Tibial nerve (tissue), 4 donors: ENCODE results near the gene VIT. TPM values are rescaled to one million over a fixed set of nuclear protein-coding genes. Genes with fewer than 3 reads are reported as not detected.
"Not testable (repeated sequence)": the region's sequence is repeated elsewhere in the genome, so short reads cannot be mapped to it uniquely, and the experiment has no call there.

Source experiments
- DNase-seq, 2 donors: peaks; one replicate each; pipeline ENCODE4 v3.0.0-alpha.2; 2019; ENCODE audit warnings: low spot score in 2 of 2
- H3K27ac ChIP-seq, 4 donors: fragments of 200-600 bp; sonication (generic) in 3 of 4; one replicate each; pipeline ENCODE4 v1.5.1; 2017 to 2019; ENCODE audit warnings: mild to moderate bottlenecking in 1 of 4
- H3K27me3 ChIP-seq, 2 donors: fragments of 200-600 bp; sonication (generic) in 1 of 2; one replicate each; pipeline versions ENCODE4 v1.5.1 to v1.6.0; 2017 to 2019
- H3K36me3 ChIP-seq, 3 donors: fragments of 200-600 bp; sonication (generic); one replicate each; pipeline ENCODE4 v1.5.1; 2018 to 2019
- H3K4me1 ChIP-seq, 4 donors: fragments of 200-600 bp; sonication (generic) in 3 of 4; one replicate each; pipeline ENCODE4 v1.5.1; 2017 to 2019
- H3K4me3 ChIP-seq, 4 donors: fragments of 200-600 bp; sonication (generic) in 3 of 4; one replicate each; pipeline ENCODE4 v1.5.1; 2017 to 2019; ENCODE audit warnings: mild to moderate bottlenecking in 1 of 4, moderate library complexity in 1 of 4
- H3K9me3 ChIP-seq, 4 donors: fragments of 200-600 bp; sonication (generic) in 3 of 4; one replicate each; pipeline ENCODE4 v1.5.1; 2017 to 2019
- EP300 ChIP-seq, 2 donors: sonication (generic); formaldehyde crosslinking; IDR thresholded peaks; one replicate each; pipeline ENCODE4 v1.6.1; 2017; ENCODE audit warnings: antibody characterized with exemption in 2 of 2, mild to moderate bottlenecking in 1 of 2
- POLR2A ChIP-seq, 2 donors: fragments of 450-650 bp; IDR thresholded peaks; one replicate each; pipeline ENCODE4 v1.6.1; 2017; ENCODE audit warnings: antibody characterized with exemption in 2 of 2, mild to moderate bottlenecking in 2 of 2, moderate library complexity in 2 of 2
- WGBS, 2 donors: methylation state at CpG; one replicate each; pipeline ENCODE4 v1.1.5; 2018; 5-methylcytosine and 5-hydroxymethylcytosine counted together
- total RNA-seq, 4 donors: library from RNA; depleted of rRNA; stranded (reverse); fragments of >200 nt; gene quantifications; one replicate each; pipeline ENCODE4 v1.1.0, GENCODE V29; 2016
- TF ChIP-seq, protein P1 (sequence below), 5 experiments: fragments of 200-600 bp in 3 of 5; fragments of 450-650 bp in 2 of 5; sonication (generic) in 3 of 5; IDR thresholded peaks; one replicate each; pipeline ENCODE4 v1.5.1; 2016 to 2019; ENCODE audit warnings: antibody characterized with exemption in 5 of 5, mild to moderate bottlenecking in 3 of 5, moderate library complexity in 2 of 5

Gene VIT
- total RNA-seq, 4 donors from 2014 or later = 55.2 to 201 (median 125) TPM

DNA sequence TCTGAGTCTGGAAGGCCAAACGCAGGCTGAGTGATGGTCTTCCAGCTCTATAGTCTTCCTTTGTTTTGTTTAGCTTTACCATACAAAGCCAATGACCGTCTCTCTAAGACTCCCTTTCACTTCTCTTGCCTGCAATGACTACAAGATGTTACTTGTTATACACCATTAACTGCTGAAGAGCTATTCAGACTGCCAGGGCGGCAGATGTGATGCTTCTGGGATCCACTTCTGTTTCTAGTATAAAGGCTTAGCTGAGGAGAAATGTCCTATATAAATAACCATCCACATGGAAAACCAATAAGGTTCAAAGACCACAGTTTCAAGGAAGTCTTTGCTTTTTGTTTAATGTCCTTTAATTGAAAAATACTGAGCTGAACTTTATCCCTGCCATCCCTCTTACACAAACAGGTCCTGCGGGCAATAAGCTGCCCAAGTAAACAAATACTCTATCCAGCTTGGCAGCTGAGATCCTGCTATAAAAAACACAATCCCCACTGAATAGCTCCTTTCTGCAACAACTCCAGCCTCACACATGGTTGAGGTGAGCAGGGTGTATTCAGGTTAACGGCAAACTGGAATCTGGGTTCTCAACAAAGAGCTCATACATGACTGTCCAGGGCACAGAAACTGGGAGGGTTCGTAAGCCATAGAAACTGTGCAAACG lies 124.6 kb downstream of the VIT start:
- Histone ChIP-seq H3K36me3 (no peaks in the 10 kb centered on the region), H3K9me3 (no peaks in the 10 kb centered on the region), H3K4me3 (no peak overlapping the region), H3K27me3 (no peaks in the 10 kb centered on the region), H3K27ac (no peak overlapping the region), H3K4me1 (no peaks in the 10 kb centered on the region)
- 49 to 66% methylated on average over 7 of the region's 7 CpGs for WGBS, 2 donors
- TF ChIP-seq, protein P1, sequence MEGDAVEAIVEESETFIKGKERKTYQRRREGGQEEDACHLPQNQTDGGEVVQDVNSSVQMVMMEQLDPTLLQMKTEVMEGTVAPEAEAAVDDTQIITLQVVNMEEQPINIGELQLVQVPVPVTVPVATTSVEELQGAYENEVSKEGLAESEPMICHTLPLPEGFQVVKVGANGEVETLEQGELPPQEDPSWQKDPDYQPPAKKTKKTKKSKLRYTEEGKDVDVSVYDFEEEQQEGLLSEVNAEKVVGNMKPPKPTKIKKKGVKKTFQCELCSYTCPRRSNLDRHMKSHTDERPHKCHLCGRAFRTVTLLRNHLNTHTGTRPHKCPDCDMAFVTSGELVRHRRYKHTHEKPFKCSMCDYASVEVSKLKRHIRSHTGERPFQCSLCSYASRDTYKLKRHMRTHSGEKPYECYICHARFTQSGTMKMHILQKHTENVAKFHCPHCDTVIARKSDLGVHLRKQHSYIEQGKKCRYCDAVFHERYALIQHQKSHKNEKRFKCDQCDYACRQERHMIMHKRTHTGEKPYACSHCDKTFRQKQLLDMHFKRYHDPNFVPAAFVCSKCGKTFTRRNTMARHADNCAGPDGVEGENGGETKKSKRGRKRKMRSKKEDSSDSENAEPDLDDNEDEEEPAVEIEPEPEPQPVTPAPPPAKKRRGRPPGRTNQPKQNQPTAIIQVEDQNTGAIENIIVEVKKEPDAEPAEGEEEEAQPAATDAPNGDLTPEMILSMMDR (IDR thresholded peaks at IDR 0.05) = no peak
- TF ChIP-seq EP300 (IDR thresholded peaks at IDR 0.05) = no peak
- no peak for TF ChIP-seq POLR2A (IDR thresholded peaks at IDR 0.05)
- DNase-seq = no peak

DNA sequence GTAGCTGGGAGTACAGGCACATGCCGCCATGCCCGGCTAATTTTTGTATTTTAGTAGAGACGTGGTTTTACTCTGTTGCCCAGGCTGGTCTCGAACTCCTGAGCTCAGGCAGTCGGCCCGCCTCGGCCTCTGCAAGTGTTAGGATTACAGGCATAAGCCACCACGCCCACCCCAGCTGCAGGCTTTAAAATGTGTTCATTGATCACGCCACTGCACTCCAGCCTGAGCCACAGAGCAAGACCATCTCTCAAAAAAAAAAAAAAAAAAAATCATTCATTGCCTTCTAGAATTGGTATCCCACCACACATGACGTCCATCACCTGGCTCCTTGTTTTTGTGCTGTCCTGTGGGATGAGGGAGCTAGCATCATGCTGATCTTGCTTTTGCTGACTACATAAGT lies 127.4 kb downstream of the VIT start:
- 83 to 88% methylated on average over 10 of the region's 10 CpGs for WGBS, 2 donors
- no peaks in the 10 kb centered on the region for H3K36me3 ChIP-seq
- H3K27me3 ChIP-seq = no peaks in the 10 kb centered on the region
- TF ChIP-seq, protein P1 (IDR thresholded peaks at IDR 0.05) = no peak
- no peaks in the 10 kb centered on the region for H3K9me3 ChIP-seq
- no peaks in the 10 kb centered on the region for H3K4me1 ChIP-seq
- DNase-seq = no peak
- H3K4me3 ChIP-seq = no peak overlapping the region
- H3K27ac ChIP-seq = no peak overlapping the region

DNA sequence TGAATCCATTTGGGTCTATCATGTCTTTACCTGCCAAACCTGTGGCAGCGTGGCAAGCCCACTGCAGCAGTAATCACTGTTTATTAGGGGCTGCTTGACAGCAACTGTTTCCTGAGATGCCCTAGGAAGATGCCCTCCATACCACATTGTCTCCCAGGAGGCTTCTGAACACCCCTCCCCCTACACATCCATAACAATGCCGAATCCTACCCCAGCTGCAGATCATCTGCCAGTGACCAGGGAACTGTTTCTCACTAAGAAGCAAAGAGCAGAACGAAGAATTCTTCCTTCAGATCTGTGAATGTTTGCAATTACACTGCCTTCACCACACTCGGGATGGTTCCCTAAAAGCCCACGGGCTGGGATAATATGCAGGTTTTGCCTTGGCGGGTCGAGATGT lies 127.8 kb downstream of the VIT start:
- H3K9me3 ChIP-seq = no peaks in the 10 kb centered on the region
- no peak overlapping the region for H3K27ac ChIP-seq
- H3K4me1 ChIP-seq = no peaks in the 10 kb centered on the region
- H3K27me3 ChIP-seq = no peaks in the 10 kb centered on the region
- no peak for DNase-seq
- WGBS, 2 donors = 62 to 74% methylated on average over 7 of the region's 7 CpGs
- TF ChIP-seq POLR2A (IDR thresholded peaks at IDR 0.05) (no peak), EP300 (IDR thresholded peaks at IDR 0.05) (no peak)
- no peaks in the 10 kb centered on the region for H3K36me3 ChIP-seq
- H3K4me3 ChIP-seq = no peak overlapping the region

DNA sequence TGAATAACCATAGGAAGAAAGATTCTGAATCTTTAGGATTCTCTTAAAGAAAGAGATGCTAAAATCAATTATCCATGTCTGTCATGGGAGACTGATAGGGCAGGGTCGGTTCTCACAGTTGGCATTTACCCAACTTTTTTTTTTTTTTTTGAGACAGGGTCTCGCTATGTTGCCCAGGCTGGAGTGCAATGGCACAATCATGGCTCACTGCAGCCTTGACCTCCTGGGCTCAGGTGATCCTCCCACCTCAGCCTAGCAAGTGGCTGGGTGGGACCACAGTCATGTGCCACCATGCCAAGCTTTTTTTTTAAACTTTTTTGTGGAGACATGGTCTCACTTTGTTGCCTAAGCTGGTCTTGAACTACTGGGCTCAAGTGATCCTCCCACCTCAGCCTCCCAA lies 128.2 kb downstream of the VIT start:
- H3K27me3 ChIP-seq = not testable (repeated sequence)
- WGBS, 2 donors = 76 to 82% methylated on average over 2 of the region's 2 CpGs

DNA sequence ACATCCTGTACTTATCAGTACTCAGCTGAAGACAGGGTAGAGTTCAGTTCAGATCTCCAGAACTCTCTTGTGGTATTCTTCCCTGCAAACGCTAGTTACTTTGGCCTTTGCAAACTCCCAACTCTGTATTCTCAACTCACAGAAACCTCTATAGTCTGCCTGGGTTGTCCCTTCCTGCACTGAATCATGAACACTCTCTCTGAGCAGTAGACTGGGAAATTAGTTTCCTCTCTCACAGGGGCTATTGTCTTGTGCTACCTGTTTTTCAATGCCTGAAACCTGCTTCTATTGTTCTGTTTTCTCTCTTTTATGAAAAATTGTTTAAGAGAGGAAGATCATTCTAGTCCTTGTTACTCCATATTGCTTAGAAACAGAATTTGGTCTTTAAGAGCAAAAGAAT lies 134.7 kb downstream of the VIT start:
- H3K4me3 ChIP-seq = no peak overlapping the region
- H3K27me3 ChIP-seq = no peaks in the 10 kb centered on the region
- no peaks in the 10 kb centered on the region for H3K36me3 ChIP-seq
- no peaks in the 10 kb centered on the region for H3K4me1 ChIP-seq
- no peak overlapping the region for H3K27ac ChIP-seq
- H3K9me3 ChIP-seq = no peaks in the 10 kb centered on the region
- TF ChIP-seq, protein P1 (IDR thresholded peaks at IDR 0.05) = no peak
- DNase-seq = no peak
- WGBS, 2 donors = 46 to 70% methylated on average over 1 of the region's 1 CpG

More for the DNA sequence above, 128.2 kb downstream of the VIT start:
- not testable (repeated sequence) for H3K36me3 ChIP-seq, H3K4me3 ChIP-seq, H3K27ac ChIP-seq, DNase-seq, H3K4me1 ChIP-seq, H3K9me3 ChIP-seq

DNA sequence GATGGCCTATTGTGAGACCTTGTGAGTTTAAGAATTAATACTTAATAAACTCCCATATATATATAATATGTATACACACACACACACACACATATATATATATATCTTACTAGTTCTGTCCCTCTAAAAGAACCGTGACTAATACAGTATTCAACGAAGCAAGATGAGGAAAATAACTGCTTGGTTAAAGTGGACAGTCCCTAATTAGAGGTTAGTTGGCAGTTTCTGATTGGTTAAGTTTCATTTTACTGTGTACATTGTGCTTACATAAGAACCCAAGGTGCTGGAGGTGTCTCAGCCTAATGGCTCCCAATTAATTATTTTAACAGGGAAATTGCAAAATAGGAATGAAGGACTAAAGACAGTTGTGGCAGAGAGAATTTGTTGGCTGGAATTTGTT lies 137.7 kb downstream of the VIT start:
- H3K9me3 ChIP-seq = no peaks in the 10 kb centered on the region
- DNase-seq = no peak

More for the DNA sequence above, 137.7 kb downstream of the VIT start:
- H3K4me3 ChIP-seq = no peak overlapping the region
- H3K27ac ChIP-seq = no peak overlapping the region
- no peaks in the 10 kb centered on the region for H3K27me3 ChIP-seq
- H3K36me3 ChIP-seq = no peaks in the 10 kb centered on the region
- WGBS, 2 donors = 91 to 93% methylated on average over 2 of the region's 2 CpGs
- TF ChIP-seq POLR2A (IDR thresholded peaks at IDR 0.05) = no peak
- TF ChIP-seq, protein P1 (IDR thresholded peaks at IDR 0.05) = no peak
- TF ChIP-seq EP300 (IDR thresholded peaks at IDR 0.05) = no peak
- no peaks in the 10 kb centered on the region for H3K4me1 ChIP-seq
